ENCODE data around the gene PTK6. TPM values are rescaled to one million over a fixed set of nuclear protein-coding genes. Genes with fewer than 3 reads are reported as not detected.
"Not testable (repeated sequence)": the region's sequence is repeated elsewhere in the genome, so short reads cannot be mapped to it uniquely, and the experiment has no call there.

PTK6 gene
- total RNA-seq, 4 donors from 2014 or later, result 0.11 TPM; not detected in 3

- TF ChIP-seq CTCF (IDR thresholded peaks at IDR 0.05) (no peak), POLR2A (IDR thresholded peaks at IDR 0.05) (no peak)
- no peak for DNase-seq
- Histone ChIP-seq H3K4me3 (replicated peaks in 1 of 3) (peak overlapping the region in 2 of 3 donors; percentile 50 to 83), H3K27me3 (no peaks in the 10 kb centered on the region), H3K36me3 (no peaks in the 10 kb centered on the region), H3K4me1 (peaks cover 10 to 30% of the 10 kb centered on the region in 2 donors), H3K9me3 (no peaks in the 10 kb centered on the region), H3K27ac (peak overlapping the region in 1 of 3 donors; percentile 72)
- WGBS, 2 donors, result 70 to 80% methylated on average over 6 to 14 of the region's 34 CpGs
- intact Hi-C loops (cut with DNase I), result loop anchor here (10.0 kb wide), 1 partner anchor 72 kb away; no protein-coding TSS in a partner anchor
These were observed 35.8 kb upstream of the PTK6 start for GRCh38 chr20:63572788-63573646.

GRCh38 chr20:63572071-63572787 is 35.1 kb upstream of the PTK6 start:
- 95 to 100% methylated on average over 1 to 8 of the region's 48 CpGs for WGBS, 2 donors
- Histone ChIP-seq H3K27ac (no peak overlapping the region), H3K9me3 (no peaks in the 10 kb centered on the region), H3K4me1 (peaks cover 10 to 25% of the 10 kb centered on the region in 2 donors), H3K27me3 (no peaks in the 10 kb centered on the region), H3K4me3 (replicated peaks in 1 of 3) (no peak overlapping the region), H3K36me3 (no peaks in the 10 kb centered on the region)
- intact Hi-C loops (cut with DNase I), result loop anchor here (10.0 kb wide), 1 partner anchor 73 kb away; no protein-coding TSS in a partner anchor
- TF ChIP-seq POLR2A (IDR thresholded peaks at IDR 0.05), result no peak
- TF ChIP-seq CTCF (IDR thresholded peaks at IDR 0.05), result no peak
- DNase-seq, result no peak

- not testable (repeated sequence) for H3K27me3 ChIP-seq; DNase-seq; H3K9me3 ChIP-seq; H3K27ac ChIP-seq; H3K4me3 ChIP-seq (replicated peaks in 1 of 3); H3K36me3 ChIP-seq
- no CpG with 5 or more reads among the region's 11 CpGs for WGBS, 2 donors
- H3K4me1 ChIP-seq, result peaks cover 10 to 20% of the 10 kb centered on the region in 2 donors
- intact Hi-C loops (cut with DNase I), result loop anchor here (10.0 kb wide), 1 partner anchor 74 kb away; no protein-coding TSS in a partner anchor
These were observed 33.9 kb upstream of the PTK6 start for GRCh38 chr20:63571087-63571478.

- peaks cover 10 to 20% of the 10 kb centered on the region in 2 donors for H3K4me1 ChIP-seq
- whole genome bisulfite sequencing, 2 donors, result 92% methylated on average over 12 of the region's 28 CpGs
- H3K9me3 ChIP-seq, result no peaks in the 10 kb centered on the region
- intact Hi-C loops (cut with DNase I), result loop anchor here (10.0 kb wide), 1 partner anchor 74 kb away; no protein-coding TSS in a partner anchor
- no peak overlapping the region for H3K4me3 ChIP-seq (replicated peaks in 1 of 3)
- no peak overlapping the region for H3K27ac ChIP-seq
- no peak for DNase-seq
- H3K27me3 ChIP-seq, result no peaks in the 10 kb centered on the region
- TF ChIP-seq POLR2A (IDR thresholded peaks at IDR 0.05) (no peak), CTCF (IDR thresholded peaks at IDR 0.05) (no peak)
- H3K36me3 ChIP-seq, result peaks cover 0 to 4% of the 10 kb centered on the region in 2 donors
These were observed 33.3 kb upstream of the PTK6 start for GRCh38 chr20:63570281-63571086.
